ENCODE data around the gene STAB2. TPM values are rescaled to one million over a fixed set of nuclear protein-coding genes. Genes with fewer than 3 reads are reported as not detected.

STAB2 gene
- total RNA-seq: not detected in 2 replicates

DNA sequence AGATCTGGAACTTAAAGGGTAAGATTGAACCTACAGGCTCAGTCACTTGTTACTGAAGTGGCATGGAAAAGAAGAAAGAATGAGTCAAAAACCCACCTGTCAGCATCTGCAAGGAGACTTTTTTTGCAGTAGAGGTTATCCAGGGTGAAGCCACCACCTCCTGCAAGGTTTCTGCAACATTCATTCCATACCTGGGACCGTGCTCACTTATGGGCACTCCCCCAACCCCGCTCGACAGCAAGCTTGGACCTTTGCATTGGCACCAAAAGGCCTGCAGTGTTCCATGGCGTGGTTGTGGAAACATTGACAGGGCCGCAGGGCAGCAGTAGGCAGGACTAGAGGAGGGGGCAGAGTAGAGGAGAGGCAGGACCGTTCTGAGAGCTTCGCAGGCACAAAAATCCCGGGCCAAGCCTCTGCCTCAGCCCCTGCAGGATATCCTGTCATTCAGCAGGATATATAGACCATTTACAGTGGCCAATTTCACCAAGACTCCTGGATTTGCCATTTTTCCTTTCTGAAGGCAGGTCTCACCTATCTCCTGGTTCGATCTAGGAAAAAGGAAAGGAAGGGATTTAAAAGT lies at the start of gene STAB2:
Gene STAB2 (plus strand): TSS at position 483 of the 580 bp plus-strand sequence. CDS start 204 bp downstream, outside the sequence.
- H3K79me2 ChIP-seq (ENCODE audit: insufficient read depth, low read length): no peaks in the 10 kb centered on the region
- H3K36me3 ChIP-seq (ENCODE audit: insufficient read depth, low read length): no peaks in the 10 kb centered on the region
- H3K27me3 ChIP-seq (ENCODE audit: insufficient read depth, low read length): peaks cover 15% of the 10 kb centered on the region
- TF ChIP-seq CTCF (IDR thresholded peaks at IDR 0.05; ENCODE audit: extremely low read depth, low read depth, low read length): no peak
- H3K4me2 ChIP-seq (ENCODE audit: insufficient read depth, low read length): no peak within 1 kb of the TSS
- no peak within 1 kb of the TSS for H2AFZ ChIP-seq (ENCODE audit: low read length)
- no peak within 1 kb of the TSS for H3K27ac ChIP-seq (ENCODE audit: low read depth, low read length)
- no peaks in the 10 kb centered on the region for H3K4me1 ChIP-seq (ENCODE audit: insufficient read depth, low read length)
- H3K9me3 ChIP-seq (ENCODE audit: low read depth, low read length): no peaks in the 10 kb centered on the region
- H3K4me3 ChIP-seq (ENCODE audit: insufficient read depth, low read length): no peak within 1 kb of the TSS
- DNase-seq (ENCODE audit: insufficient read length, low spot score, missing footprints): no peak
- no peaks in the 10 kb centered on the region for H4K20me1 ChIP-seq (ENCODE audit: insufficient read depth, low read length)

DNA sequence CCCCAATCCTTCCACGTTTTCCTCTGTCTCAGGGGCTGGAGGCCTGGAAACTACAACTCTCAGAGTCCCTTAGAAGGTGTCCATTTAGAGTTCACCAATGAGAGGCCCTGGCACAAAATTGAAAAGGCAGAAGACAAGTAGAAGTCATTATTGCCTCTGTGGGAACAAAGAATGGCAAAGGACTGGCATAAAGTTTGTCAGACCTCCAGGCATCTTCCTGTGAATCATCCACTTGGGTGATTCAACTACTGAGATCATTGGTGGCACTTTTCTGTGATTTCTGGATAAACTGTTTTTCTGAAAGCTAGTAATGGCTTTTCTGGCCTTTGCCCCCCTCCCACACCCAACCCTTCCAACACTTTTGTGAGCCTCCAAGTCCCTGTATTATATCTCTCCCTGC lies 48.7 kb upstream of the STAB2 start:
- Histone ChIP-seq H3K79me2 (ENCODE audit: insufficient read depth, low read length) (no peaks in the 10 kb centered on the region), H3K27ac (ENCODE audit: low read depth, low read length) (no peak overlapping the region), H2AFZ (ENCODE audit: low read length) (no peak overlapping the region), H3K4me2 (ENCODE audit: insufficient read depth, low read length) (no peak overlapping the region), H3K36me3 (ENCODE audit: insufficient read depth, low read length) (no peaks in the 10 kb centered on the region), H4K20me1 (ENCODE audit: insufficient read depth, low read length) (no peaks in the 10 kb centered on the region), H3K27me3 (ENCODE audit: insufficient read depth, low read length) (no peaks in the 10 kb centered on the region), H3K9me3 (ENCODE audit: low read depth, low read length) (no peaks in the 10 kb centered on the region), H3K4me3 (ENCODE audit: insufficient read depth, low read length) (no peak overlapping the region), H3K4me1 (ENCODE audit: insufficient read depth, low read length) (no peaks in the 10 kb centered on the region)
- DNase-seq (ENCODE audit: insufficient read length, low spot score, missing footprints): no peak
- TF ChIP-seq CTCF (IDR thresholded peaks at IDR 0.05; ENCODE audit: extremely low read depth, low read depth, low read length): no peak

DNA sequence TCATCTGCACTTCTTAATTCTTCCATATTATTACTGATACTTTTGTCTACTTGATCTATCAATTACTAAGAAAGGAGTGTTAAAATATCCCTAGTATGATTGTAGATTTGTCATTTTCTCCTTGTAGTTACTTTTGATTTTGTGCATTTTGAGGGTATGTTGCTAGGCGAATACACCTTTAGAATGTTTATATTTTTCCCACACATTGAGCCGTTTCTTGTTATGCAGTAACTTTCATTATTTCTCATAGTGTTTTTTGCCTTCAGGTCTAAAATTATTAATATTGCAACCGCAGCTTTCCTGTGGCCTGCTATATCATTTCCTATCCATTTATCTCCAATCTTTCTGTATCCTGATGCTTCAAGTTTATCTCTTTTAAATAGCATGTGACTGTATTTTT lies 46.8 kb upstream of the STAB2 start:
- H3K79me2 ChIP-seq (ENCODE audit: insufficient read depth, low read length): no peaks in the 10 kb centered on the region
- no peaks in the 10 kb centered on the region for H4K20me1 ChIP-seq (ENCODE audit: insufficient read depth, low read length)
- H3K36me3 ChIP-seq (ENCODE audit: insufficient read depth, low read length): no peaks in the 10 kb centered on the region
- H3K4me2 ChIP-seq (ENCODE audit: insufficient read depth, low read length): no peak overlapping the region
- H3K4me3 ChIP-seq (ENCODE audit: insufficient read depth, low read length): no peak overlapping the region
- no peak overlapping the region for H2AFZ ChIP-seq (ENCODE audit: low read length)
- no peak for DNase-seq (ENCODE audit: insufficient read length, low spot score, missing footprints)
- H3K9me3 ChIP-seq (ENCODE audit: low read depth, low read length): no peaks in the 10 kb centered on the region
- H3K27me3 ChIP-seq (ENCODE audit: insufficient read depth, low read length): no peaks in the 10 kb centered on the region
- H3K27ac ChIP-seq (ENCODE audit: low read depth, low read length): no peak overlapping the region
- TF ChIP-seq CTCF (IDR thresholded peaks at IDR 0.05; ENCODE audit: extremely low read depth, low read depth, low read length): no peak
- no peaks in the 10 kb centered on the region for H3K4me1 ChIP-seq (ENCODE audit: insufficient read depth, low read length)

DNA sequence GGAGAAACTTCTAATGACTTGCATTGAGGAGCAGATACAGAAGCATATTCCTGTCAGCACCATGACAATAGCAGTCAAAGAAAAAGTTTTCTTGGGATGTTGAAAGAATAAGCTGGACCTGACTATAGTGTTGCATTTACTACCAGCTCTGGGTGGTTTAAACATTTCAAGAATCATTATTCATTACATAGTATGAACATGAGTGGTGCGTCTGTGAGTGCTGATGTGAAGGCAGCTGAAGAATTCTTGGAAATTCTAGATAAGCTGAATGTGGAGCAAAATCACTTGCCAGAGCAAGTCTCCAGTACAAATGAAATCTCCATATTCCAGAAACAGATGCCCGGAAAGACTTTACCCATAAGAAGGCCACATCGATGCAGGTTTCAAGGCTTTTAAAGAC lies 45.0 kb upstream of the STAB2 start:
- H3K9me3 ChIP-seq (ENCODE audit: low read depth, low read length): no peaks in the 10 kb centered on the region
- no peaks in the 10 kb centered on the region for H3K79me2 ChIP-seq (ENCODE audit: insufficient read depth, low read length)
- TF ChIP-seq CTCF (IDR thresholded peaks at IDR 0.05; ENCODE audit: extremely low read depth, low read depth, low read length): no peak
- no peak for DNase-seq (ENCODE audit: insufficient read length, low spot score, missing footprints)
- H3K27me3 ChIP-seq (ENCODE audit: insufficient read depth, low read length): peaks cover 9% of the 10 kb centered on the region
- H3K36me3 ChIP-seq (ENCODE audit: insufficient read depth, low read length): no peaks in the 10 kb centered on the region
- no peaks in the 10 kb centered on the region for H4K20me1 ChIP-seq (ENCODE audit: insufficient read depth, low read length)
- no peak overlapping the region for H3K27ac ChIP-seq (ENCODE audit: low read depth, low read length)
- H3K4me3 ChIP-seq (ENCODE audit: insufficient read depth, low read length): no peak overlapping the region
- H2AFZ ChIP-seq (ENCODE audit: low read length): no peak overlapping the region
- no peaks in the 10 kb centered on the region for H3K4me1 ChIP-seq (ENCODE audit: insufficient read depth, low read length)
- H3K4me2 ChIP-seq (ENCODE audit: insufficient read depth, low read length): no peak overlapping the region
